K562 (cell line): ENCODE data around the gene WDR5B. TPM values are rescaled to one million over a fixed set of nuclear protein-coding genes. Genes with fewer than 3 reads are reported as not detected.

Experiments used
- CREB5 ChIP-seq: fragments of 250-450 bp; sonication (Bioruptor Pico); IDR thresholded peaks from 2 replicates; pipeline ENCODE4 v1.5.0; 2020; ENCODE audit warnings: mild to moderate bottlenecking
- CTBP1 ChIP-seq: fragments of 450-650 bp; IDR thresholded peaks from 2 replicates; pipeline ENCODE4 v1.6.1; 2016; ENCODE audit warnings: borderline replicate concordance
- DACH1 ChIP-seq: fragments of 450-650 bp; IDR thresholded peaks from 2 replicates; pipeline ENCODE4 v1.6.1; 2018; ENCODE audit not compliant: partially characterized antibody
- DEAF1 ChIP-seq: fragments of 450-650 bp; formaldehyde crosslinking; IDR thresholded peaks from 2 replicates; pipeline ENCODE4 v1.4.0; 2020; ENCODE audit warnings: mild to moderate bottlenecking, moderate library complexity
- DPF2 ChIP-seq: fragments of 450-650 bp; IDR thresholded peaks from 2 replicates; pipeline ENCODE4 v1.6.1; 2016
- HMBOX1 ChIP-seq: sonication (generic); IDR thresholded peaks from 2 replicates; pipeline ENCODE4 v1.6.1; 2016
- KAT8 ChIP-seq: fragments of 450-650 bp; IDR thresholded peaks from 2 replicates; pipeline ENCODE4 v1.6.1; 2016; ENCODE audit warnings: low read depth, mild to moderate bottlenecking
- MAFK ChIP-seq: IDR thresholded peaks from 2 replicates; pipeline ENCODE4 v1.6.1; 2011; ENCODE audit warnings: low read length, improper control_type of control experiment
- MEIS2 ChIP-seq: fragments of 450-650 bp; IDR thresholded peaks from 2 replicates; pipeline ENCODE4 v1.6.1; 2014; ENCODE audit warnings: mild to moderate bottlenecking; ENCODE audit not compliant: partially characterized antibody
- MLLT1 ChIP-seq, 2 experiments: fragments of 450-650 bp; IDR thresholded peaks; 2 replicates each; pipeline ENCODE4 v1.6.1; 2016
- MYC ChIP-seq, 2 experiments: fragments of 250-450 bp in 1 of 2; sonication (Bioruptor Pico) in 1 of 2; IDR thresholded peaks; 2 replicates each; pipeline versions ENCODE4 v1.5.1 to v1.6.1; 2012 to 2021; ENCODE audit warnings: low read depth in 2 of 2, borderline replicate concordance in 1 of 2, improper control_type of control experiment in 1 of 2, low read length in 1 of 2, mild to moderate bottlenecking in 1 of 2, moderate library complexity in 1 of 2
- NFRKB ChIP-seq: fragments of 450-650 bp; IDR thresholded peaks from 2 replicates; pipeline ENCODE4 v1.6.1; 2016; ENCODE audit warnings: low read depth
- PHF20 ChIP-seq: fragments of 450-650 bp; IDR thresholded peaks from 2 replicates; pipeline ENCODE4 v1.6.1; 2018; ENCODE audit not compliant: partially characterized antibody
- PHTF2 ChIP-seq: fragments of 250-450 bp; sonication (Bioruptor Pico); IDR thresholded peaks from 2 replicates; pipeline ENCODE4 v1.5.0; 2021; ENCODE audit warnings: mild to moderate bottlenecking
- POLR2AphosphoS5 ChIP-seq: IDR thresholded peaks from 2 replicates; pipeline ENCODE4 v1.6.1; 2011; ENCODE audit warnings: mild to moderate bottlenecking, low read depth, low read length, moderate library complexity; ENCODE audit not compliant: control insufficient read depth, insufficient read depth
- PRPF4 ChIP-seq: fragments of 200-400 bp; formaldehyde crosslinking; IDR thresholded peaks from one replicate; pipeline ENCODE4 v1.6.1; 2017; ENCODE audit warnings: low read length, low read depth, mild to moderate bottlenecking; ENCODE audit not compliant: insufficient read depth, poor library complexity, severe bottlenecking
- RBM25 ChIP-seq: fragments of 200-400 bp; formaldehyde crosslinking; IDR thresholded peaks from 2 replicates; pipeline ENCODE4 v1.6.1; 2018; ENCODE audit warnings: low read length, low read depth, moderate library complexity; ENCODE audit not compliant: severe bottlenecking
- SREBF1 ChIP-seq: fragments of 150-350 bp; IDR thresholded peaks from 2 replicates; pipeline ENCODE4 v1.6.1; 2014; ENCODE audit warnings: antibody characterized with exemption, low read depth, low read length, borderline replicate concordance
- XRCC5 ChIP-seq: fragments of 200-400 bp; formaldehyde crosslinking; IDR thresholded peaks from 2 replicates; pipeline ENCODE4 v1.6.1; 2017; ENCODE audit warnings: low read depth, mild to moderate bottlenecking, low read length
- polyA plus RNA-seq, 8 experiments: library from polyadenylated mRNA; depleted of rRNA in 4 of 8; stranded (reverse) in 5 of 8; unstranded in 3 of 8; fragments of >200 nt; fragmentation: Nextera tagmentation in 2 of 8; fragmentation: Illumina TruSeq in 1 of 8; extraction: Ambion mirVana in 2 of 8; extraction: Trizol in 1 of 8; gene quantifications; 2 replicates each; pipeline versions ENCODE4 v1.2.1 to v1.2.3, GENCODE V29; 2011 to 2014; ENCODE audit warnings: inconsistent platforms in 1 of 8, missing spikeins in 1 of 8
- total RNA-seq, 7 experiments: library from RNA; depleted of rRNA in 6 of 7; stranded (reverse); fragments of >200 nt in 6 of 7; fragmentation: Illumina TruSeq in 2 of 7; extraction: Trizol in 2 of 7; gene quantifications; 2 replicates each; pipeline versions ENCODE4 v1.2.1 to v1.2.3, GENCODE V29; 2011 to 2021; ENCODE audit warnings: low replicate concordance in 1 of 7
- TF ChIP-seq, protein P1 (sequence below): fragments of 250-450 bp; sonication (Bioruptor Pico); IDR thresholded peaks from 2 replicates; pipeline ENCODE4 v1.4.0; 2020; ENCODE audit warnings: mild to moderate bottlenecking, moderate library complexity

The WDR5B gene
- total and polyA plus RNA-seq, 9 of the 15 experiments (the other 6 are each of a cell fraction or from before 2014, with no cell fraction given), result 2.8 to 10.1 (median 4.2) TPM

DNA sequence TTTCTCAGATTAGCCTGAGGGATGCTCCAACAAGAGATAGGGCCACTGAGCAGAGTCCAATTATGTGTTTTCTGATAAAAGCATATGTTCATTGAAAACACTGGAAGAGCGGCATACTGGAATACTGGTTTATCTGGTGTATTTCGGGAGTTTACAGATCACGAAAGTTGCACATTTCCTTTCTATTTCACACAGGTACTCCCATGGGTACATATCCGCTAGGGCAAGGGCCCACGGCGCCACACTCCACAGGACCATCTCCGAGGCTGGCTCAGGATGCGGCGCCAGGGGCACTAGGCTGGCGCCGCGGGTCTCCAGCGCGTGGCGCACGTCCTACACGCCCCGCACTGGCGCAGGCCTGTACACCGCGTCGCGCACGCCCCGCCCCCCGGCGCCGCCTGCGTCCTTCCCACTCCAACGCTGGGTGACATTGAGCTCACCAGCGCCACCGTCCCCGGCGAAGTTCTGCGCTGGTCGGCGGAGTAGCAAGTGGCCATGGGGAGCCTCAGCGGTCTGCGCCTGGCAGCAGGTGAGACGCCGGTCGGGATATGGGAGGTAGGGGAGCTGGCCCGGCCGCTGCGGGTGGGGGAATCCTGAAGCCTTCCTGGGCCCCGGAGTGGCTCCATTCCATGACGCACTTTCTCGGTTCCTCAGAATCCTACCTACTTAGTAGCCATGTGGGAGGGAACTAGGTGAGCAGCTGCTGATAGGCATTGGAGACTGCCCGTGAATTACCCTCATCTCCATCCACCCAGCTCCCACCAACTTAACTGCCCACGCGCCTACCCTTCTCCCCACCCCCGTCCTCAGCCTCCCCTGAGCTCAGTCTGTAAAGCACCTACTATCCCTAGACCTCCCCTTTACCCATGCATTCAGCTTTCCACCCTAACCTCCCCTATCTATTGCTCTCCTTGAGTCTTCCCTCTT lies 31.8 kb downstream of the WDR5B start, which contains the start of gene FAM162A (continued):
- TF ChIP-seq CREB5 (CRISPR knock-in tag) (no peak), POLR2AphosphoS5 (peak; percentile 51; the same call in 1 of the 2 replicates), MLLT1 (IDR thresholded peaks at IDR 0.05) (no peak), PRPF4 (no peak), NFRKB (no peak), PHF20 (peak; percentile 55), RBM25 (no peak), KAT8 (no peak), XRCC5 (no peak), DACH1 (peak; percentile 42), PHTF2 (no peak), MAFK (no peak), HMBOX1 (0 out of 2 replicates have a peak, but pooled peaks have one; percentile 43), DPF2 (0 out of 2 replicates have a peak, but pooled peaks have one; percentile 7), DEAF1 (CRISPR knock-in tag) (no peak), MEIS2 (peak; percentile 58), MYC (IDR thresholded peaks at IDR 0.05; ENCODE audit: low read depth, low read length) (peak; percentile 86), MYC (CRISPR knock-in tag; IDR thresholded peaks at IDR 0.05; ENCODE audit: borderline replicate concordance, low read depth) (no peak), CTBP1 (peak; percentile 90), SREBF1 (no peak)
- TF ChIP-seq, protein P1, sequence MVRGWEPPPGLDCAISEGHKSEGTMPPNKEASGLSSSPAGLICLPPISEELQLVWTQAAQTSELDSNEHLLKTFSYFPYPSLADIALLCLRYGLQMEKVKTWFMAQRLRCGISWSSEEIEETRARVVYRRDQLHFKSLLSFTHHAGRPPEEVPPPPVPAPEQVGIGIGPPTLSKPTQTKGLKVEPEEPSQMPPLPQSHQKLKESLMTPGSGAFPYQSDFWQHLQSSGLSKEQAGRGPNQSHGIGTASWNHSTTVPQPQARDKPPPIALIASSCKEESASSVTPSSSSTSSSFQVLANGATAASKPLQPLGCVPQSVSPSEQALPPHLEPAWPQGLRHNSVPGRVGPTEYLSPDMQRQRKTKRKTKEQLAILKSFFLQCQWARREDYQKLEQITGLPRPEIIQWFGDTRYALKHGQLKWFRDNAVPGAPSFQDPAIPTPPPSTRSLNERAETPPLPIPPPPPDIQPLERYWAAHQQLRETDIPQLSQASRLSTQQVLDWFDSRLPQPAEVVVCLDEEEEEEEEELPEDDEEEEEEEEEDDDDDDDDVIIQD (CRISPR knock-in tag), result no peak
